OCI-LY1 (cell line): ENCODE measurements around the gene FAM180A.

Source experiments
- H2AFZ ChIP-seq: fragments of 200-600 bp; sonication (generic), shearing (Covaris generic); 2 replicates; pipeline ENCODE4 v1.6.0; 2014; ENCODE audit warnings: antibody characterized with exemption, mild to moderate bottlenecking, low read length
- H3F3A ChIP-seq: fragments of 200-600 bp; sonication (generic), shearing (Covaris generic); 2 replicates; pipeline ENCODE4 v1.6.0; 2014; ENCODE audit warnings: mild to moderate bottlenecking, antibody characterized with exemption, low read length, moderate library complexity; ENCODE audit not compliant: insufficient read depth
- H3K27ac ChIP-seq: fragments of 200-600 bp; sonication (generic); 2 replicates; pipeline ENCODE4 v1.5.1; 2014; ENCODE audit warnings: low read length, mixed run types, mild to moderate bottlenecking, low read depth; ENCODE audit not compliant: poor library complexity, severe bottlenecking
- H3K27me3 ChIP-seq: fragments of 200-600 bp; sonication (generic); 2 replicates; pipeline ENCODE4 v1.6.0; 2014; ENCODE audit warnings: antibody characterized with exemption, mild to moderate bottlenecking, low read length, moderate library complexity; ENCODE audit not compliant: insufficient read depth
- H3K36me3 ChIP-seq: fragments of 200-600 bp; sonication (generic); 2 replicates; pipeline ENCODE4 v1.6.1; 2014; ENCODE audit warnings: mild to moderate bottlenecking, antibody characterized with exemption, low read length, moderate library complexity, mixed read lengths; ENCODE audit not compliant: insufficient read depth
- H3K4me1 ChIP-seq: fragments of 200-600 bp; sonication (generic); 2 replicates; pipeline ENCODE4 v1.5.1; 2014; ENCODE audit warnings: mild to moderate bottlenecking, low read length, moderate library complexity; ENCODE audit not compliant: insufficient read depth, severe bottlenecking
- H3K4me2 ChIP-seq: fragments of 200-600 bp; sonication (generic), shearing (Covaris generic); 2 replicates; pipeline ENCODE4 v1.6.1; 2014; ENCODE audit warnings: low read length
- H3K4me3 ChIP-seq: fragments of 200-600 bp; sonication (generic); 2 replicates; pipeline ENCODE4 v1.5.1; 2014; ENCODE audit warnings: low read length, low read depth, mild to moderate bottlenecking, mixed read lengths; ENCODE audit not compliant: poor library complexity, severe bottlenecking
- H3K79me2 ChIP-seq: fragments of 200-600 bp; shearing (Covaris generic); 2 replicates; pipeline ENCODE4 v1.6.1; 2016; ENCODE audit warnings: mixed run types, low read length, mixed read lengths; ENCODE audit not compliant: insufficient read depth
- H3K9ac ChIP-seq: fragments of 200-600 bp; sonication (generic), shearing (Covaris generic); 2 replicates; pipeline ENCODE4 v1.6.1; 2014; ENCODE audit warnings: mild to moderate bottlenecking, low read length, mixed read lengths
- H3K9me2 ChIP-seq: fragments of 200-600 bp; sonication (generic), shearing (Covaris generic); 2 replicates; pipeline ENCODE4 v1.6.1; 2014; ENCODE audit warnings: low read depth, mild to moderate bottlenecking, low read length, mixed read lengths
- H3K9me3 ChIP-seq: fragments of 200-600 bp; shearing (Covaris generic); 2 replicates; pipeline ENCODE4 v1.6.1; 2014; ENCODE audit warnings: low read length, mixed read lengths
- H4K20me1 ChIP-seq: fragments of 200-600 bp; sonication (generic), shearing (Covaris generic); 2 replicates; pipeline ENCODE4 v1.6.0; 2016; ENCODE audit warnings: mild to moderate bottlenecking, low read length; ENCODE audit not compliant: insufficient read depth
- EZH2 ChIP-seq: fragments of 200-600 bp; sonication (generic), shearing (Covaris generic); IDR thresholded peaks from 2 replicates; pipeline ENCODE4 v1.8.0; 2017; ENCODE audit warnings: borderline replicate concordance, mixed run types, mild to moderate bottlenecking, antibody characterized with exemption, low read length, moderate library complexity, mixed read lengths
- TF ChIP-seq, protein P1 (sequence below): fragments of 200-600 bp; sonication (generic), shearing (Covaris generic); IDR thresholded peaks from 2 replicates; pipeline ENCODE4 v1.5.1; 2017; ENCODE audit warnings: mild to moderate bottlenecking, antibody characterized with exemption, low read length, moderate library complexity, mixed read lengths

The FAM180A gene

DNA sequence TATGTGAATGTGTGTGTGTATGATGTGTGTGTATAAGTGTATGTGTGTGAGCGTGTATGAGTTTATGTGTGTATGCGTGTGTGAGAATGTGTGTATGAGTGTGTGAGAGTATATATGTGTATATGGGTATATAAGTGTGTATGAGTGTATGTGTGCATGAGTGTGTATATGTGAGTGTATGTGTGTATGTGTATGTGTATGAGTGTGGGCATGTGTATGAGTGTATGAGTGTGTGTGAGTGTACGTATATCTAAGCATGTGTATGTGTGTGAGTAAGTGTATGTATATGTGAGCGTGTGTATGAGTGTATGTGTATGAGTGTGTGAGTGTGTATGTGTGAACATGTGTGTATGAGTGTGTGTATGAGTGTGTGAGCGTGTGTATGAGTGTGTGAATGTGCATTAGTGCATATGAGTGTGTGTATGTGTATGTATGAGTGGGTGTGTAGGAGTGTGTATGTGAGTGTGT, 33.5 kb downstream of the FAM180A start:
- H3K27me3 ChIP-seq = no peaks in the 10 kb centered on the region
- no peak overlapping the region for H2AFZ ChIP-seq
- H3K36me3 ChIP-seq = no peaks in the 10 kb centered on the region
- H3K4me3 ChIP-seq = no peak overlapping the region
- no peaks in the 10 kb centered on the region for H3K9me3 ChIP-seq
- H3K9ac ChIP-seq = no peak overlapping the region
- TF ChIP-seq, protein P1, sequence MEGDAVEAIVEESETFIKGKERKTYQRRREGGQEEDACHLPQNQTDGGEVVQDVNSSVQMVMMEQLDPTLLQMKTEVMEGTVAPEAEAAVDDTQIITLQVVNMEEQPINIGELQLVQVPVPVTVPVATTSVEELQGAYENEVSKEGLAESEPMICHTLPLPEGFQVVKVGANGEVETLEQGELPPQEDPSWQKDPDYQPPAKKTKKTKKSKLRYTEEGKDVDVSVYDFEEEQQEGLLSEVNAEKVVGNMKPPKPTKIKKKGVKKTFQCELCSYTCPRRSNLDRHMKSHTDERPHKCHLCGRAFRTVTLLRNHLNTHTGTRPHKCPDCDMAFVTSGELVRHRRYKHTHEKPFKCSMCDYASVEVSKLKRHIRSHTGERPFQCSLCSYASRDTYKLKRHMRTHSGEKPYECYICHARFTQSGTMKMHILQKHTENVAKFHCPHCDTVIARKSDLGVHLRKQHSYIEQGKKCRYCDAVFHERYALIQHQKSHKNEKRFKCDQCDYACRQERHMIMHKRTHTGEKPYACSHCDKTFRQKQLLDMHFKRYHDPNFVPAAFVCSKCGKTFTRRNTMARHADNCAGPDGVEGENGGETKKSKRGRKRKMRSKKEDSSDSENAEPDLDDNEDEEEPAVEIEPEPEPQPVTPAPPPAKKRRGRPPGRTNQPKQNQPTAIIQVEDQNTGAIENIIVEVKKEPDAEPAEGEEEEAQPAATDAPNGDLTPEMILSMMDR = no peak
- TF ChIP-seq EZH2 = no peak
- H3K4me2 ChIP-seq = no peak overlapping the region
- no peak overlapping the region for H3K27ac ChIP-seq
- no peaks in the 10 kb centered on the region for H3K79me2 ChIP-seq
- H4K20me1 ChIP-seq = no peaks in the 10 kb centered on the region
- H3K9me2 ChIP-seq = no peaks in the 10 kb centered on the region
- H3F3A ChIP-seq = no peaks in the 10 kb centered on the region
- H3K4me1 ChIP-seq = no peaks in the 10 kb centered on the region

DNA sequence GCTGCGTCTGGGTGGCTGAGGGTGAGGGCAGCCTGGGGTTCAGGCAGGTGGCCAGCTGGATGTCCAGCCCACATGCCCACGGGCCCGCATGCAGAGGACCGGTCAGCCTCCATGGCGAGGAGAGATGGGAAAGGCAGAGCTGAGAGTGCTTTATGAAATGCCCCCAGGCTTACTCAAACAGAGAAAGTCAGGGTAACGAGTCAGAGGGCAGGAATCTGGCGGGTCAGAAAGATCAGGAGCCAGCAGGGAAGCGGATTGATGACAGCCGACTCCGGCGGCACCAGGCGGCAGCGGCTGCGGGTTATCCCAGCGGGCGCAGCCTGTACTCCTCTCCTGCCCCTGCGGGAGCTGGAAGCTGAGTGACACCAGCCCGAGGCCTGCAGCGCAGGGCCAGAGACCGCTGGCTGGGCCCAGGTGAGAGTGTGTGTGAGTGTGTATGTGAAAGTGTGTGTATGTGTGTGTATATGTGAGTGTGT, 34.0 kb downstream of the FAM180A start:
- Histone ChIP-seq H3K9me2 (no peaks in the 10 kb centered on the region), H3K9ac (no peak overlapping the region), H3K4me2 (no peak overlapping the region), H3K79me2 (no peaks in the 10 kb centered on the region), H2AFZ (no peak overlapping the region), H3K4me1 (no peaks in the 10 kb centered on the region), H3K27me3 (no peaks in the 10 kb centered on the region), H4K20me1 (no peaks in the 10 kb centered on the region), H3K27ac (no peak overlapping the region), H3K9me3 (no peaks in the 10 kb centered on the region), H3K4me3 (no peak overlapping the region), H3K36me3 (no peaks in the 10 kb centered on the region), H3F3A (no peaks in the 10 kb centered on the region)
- no peak for TF ChIP-seq EZH2
- TF ChIP-seq, protein P1 = no peak

DNA sequence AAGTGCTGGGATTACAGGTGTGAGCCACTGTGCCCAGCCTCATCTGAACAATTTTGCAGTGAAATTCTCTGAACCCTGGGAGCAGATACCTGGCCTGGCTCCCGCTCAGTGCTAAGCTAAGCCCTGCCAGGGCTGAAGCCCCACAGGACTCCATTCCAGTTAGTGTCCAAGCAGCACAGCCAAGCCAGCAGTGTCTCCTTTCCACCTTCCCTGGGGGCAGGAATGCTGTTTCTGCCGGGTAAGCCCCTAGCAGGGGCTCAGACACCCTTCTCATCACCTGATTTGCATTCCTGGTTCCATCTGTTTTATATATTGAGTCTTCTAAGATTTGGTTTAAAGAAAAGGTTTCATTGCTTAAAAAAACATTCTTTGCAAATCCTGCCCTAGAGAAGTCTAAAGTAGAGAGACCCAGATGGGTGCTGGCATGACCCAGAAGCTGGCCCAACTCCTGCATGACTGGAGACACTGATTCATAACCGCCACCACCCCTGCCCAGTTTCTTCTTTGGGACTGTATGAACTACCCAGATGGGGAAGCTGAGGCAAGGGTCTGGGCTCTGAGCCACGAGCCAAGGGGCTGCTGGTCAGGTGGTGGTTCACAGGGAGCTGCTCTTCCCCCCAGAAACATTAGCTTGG, 34.7 kb downstream of the FAM180A start:
- Histone ChIP-seq H3F3A (no peaks in the 10 kb centered on the region), H3K27ac (no peak overlapping the region), H3K9me2 (no peaks in the 10 kb centered on the region), H3K27me3 (no peaks in the 10 kb centered on the region), H3K36me3 (no peaks in the 10 kb centered on the region), H3K4me1 (no peaks in the 10 kb centered on the region), H3K9me3 (no peaks in the 10 kb centered on the region), H3K4me2 (no peak overlapping the region), H3K9ac (no peak overlapping the region), H4K20me1 (no peaks in the 10 kb centered on the region), H3K79me2 (no peaks in the 10 kb centered on the region), H2AFZ (no peak overlapping the region), H3K4me3 (no peak overlapping the region)
- TF ChIP-seq EZH2 = no peak
- TF ChIP-seq, protein P1 = no peak
